Astrocyte (in vitro differentiated cells and primary cell): ENCODE data around the gene RCAN2. TPM values are rescaled to one million over a fixed set of nuclear protein-coding genes. Genes with fewer than 3 reads are reported as not detected.

Source experiments
- DNase-seq: peaks from one replicate; pipeline ENCODE4 v3.0.0-alpha.2; 2010; ENCODE audit warnings: low read depth
- FAIRE-seq: peaks from 2 replicates; lab custom pipeline; 2011; peaks lifted over from hg19 to GRCh38; lab: Jason Lieb, UNC
- H2AFZ ChIP-seq: 2 replicates; pipeline ENCODE4 v1.6.0; 2012; ENCODE audit warnings: low read depth, low read length, inconsistent platforms
- H3K27ac ChIP-seq: 2 replicates; pipeline ENCODE4 v1.5.1; 2011; ENCODE audit warnings: low read depth, low read length, inconsistent platforms
- H3K27me3 ChIP-seq: 2 replicates; pipeline ENCODE4 v1.6.0; 2011; ENCODE audit warnings: low read length, inconsistent platforms; ENCODE audit not compliant: insufficient read depth
- H3K36me3 ChIP-seq: 2 replicates; pipeline ENCODE4 v1.5.1; 2011; ENCODE audit warnings: low read length, inconsistent platforms; ENCODE audit not compliant: insufficient read depth
- H3K4me1 ChIP-seq: 2 replicates; pipeline ENCODE4 v1.5.1; 2011; ENCODE audit warnings: low read length, inconsistent platforms; ENCODE audit not compliant: insufficient read depth
- H3K4me2 ChIP-seq: 2 replicates; pipeline ENCODE4 v1.6.0; 2012; ENCODE audit warnings: low read length, inconsistent platforms
- H3K4me3 ChIP-seq: 2 replicates; pipeline ENCODE4 v1.5.1; 2011; ENCODE audit warnings: low read depth, mild to moderate bottlenecking, low read length, inconsistent platforms; ENCODE audit not compliant: insufficient read depth
- H3K79me2 ChIP-seq: 2 replicates; pipeline ENCODE4 v1.6.0; 2012; ENCODE audit warnings: mild to moderate bottlenecking, low read length, inconsistent platforms; ENCODE audit not compliant: insufficient read depth
- H3K9ac ChIP-seq: 2 replicates; pipeline ENCODE4 v1.6.0; 2012; ENCODE audit warnings: mild to moderate bottlenecking, low read length, inconsistent platforms
- H3K9me3 ChIP-seq: 2 replicates; pipeline ENCODE4 v1.5.1; 2012; ENCODE audit warnings: low read depth, mild to moderate bottlenecking, low read length, inconsistent platforms; ENCODE audit not compliant: insufficient read depth
- H4K20me1 ChIP-seq: 2 replicates; pipeline ENCODE4 v1.6.0; 2012; ENCODE audit warnings: low read length, inconsistent platforms; ENCODE audit not compliant: insufficient read depth
- H3K27ac Mint-ChIP-seq: one replicate; pipeline ENCODE4 v1.8.0; 2021; ENCODE audit warnings: mild to moderate bottlenecking, mixed read lengths; ENCODE audit not compliant: unreplicated experiment
- H3K27me3 Mint-ChIP-seq: one replicate; pipeline ENCODE4 v1.8.0; 2021; ENCODE audit warnings: low read depth, mixed read lengths; ENCODE audit not compliant: unreplicated experiment
- H3K36me3 Mint-ChIP-seq: one replicate; pipeline ENCODE4 v1.8.0; 2021; ENCODE audit warnings: low read depth, mixed read lengths; ENCODE audit not compliant: unreplicated experiment
- H3K4me1 Mint-ChIP-seq: one replicate; pipeline ENCODE4 v1.8.0; 2021; ENCODE audit warnings: low read depth, mixed read lengths; ENCODE audit not compliant: unreplicated experiment
- H3K4me3 Mint-ChIP-seq: one replicate; pipeline ENCODE4 v1.8.0; 2021; ENCODE audit warnings: mild to moderate bottlenecking, moderate library complexity, mixed read lengths; ENCODE audit not compliant: unreplicated experiment
- H3K9me3 Mint-ChIP-seq: one replicate; pipeline ENCODE4 v1.8.0; 2021; ENCODE audit warnings: mild to moderate bottlenecking, mixed read lengths; ENCODE audit not compliant: unreplicated experiment
- CTCF ChIP-seq: IDR thresholded peaks from 2 replicates; pipeline ENCODE4 v1.5.1; 2011; ENCODE audit warnings: low read depth, mild to moderate bottlenecking, inconsistent platforms, low read length, moderate library complexity; ENCODE audit not compliant: insufficient read depth
- EZH2 ChIP-seq: IDR thresholded peaks from 2 replicates; pipeline ENCODE4 v1.6.1; 2012; ENCODE audit warnings: mild to moderate bottlenecking, low read length, inconsistent platforms; ENCODE audit not compliant: insufficient read depth
- total RNA-seq: library from RNA; stranded (reverse); gene quantifications from 2 replicates; pipeline ENCODE4 v1.2.1, GENCODE V29; 2021

RCAN2 gene
- total RNA-seq, 1 donor from 2014 or later = 10.6 TPM

GRCh38 chr6:46234156-46234556 is 257.1 kb downstream of the RCAN2 start:
- DNase-seq (no peak), FAIRE-seq (no peak)
- Histone ChIP-seq H3K27me3 (no peaks in the 10 kb centered on the region), H4K20me1 (no peaks in the 10 kb centered on the region), H3K36me3 (no peaks in the 10 kb centered on the region), H3K79me2 (no peaks in the 10 kb centered on the region), H3K4me2 (no peak overlapping the region), H3K9me3 (no peaks in the 10 kb centered on the region), H3K27ac (no peak overlapping the region), H3K4me3 (no peak overlapping the region), H2AFZ (no peak overlapping the region), H3K4me1 (no peaks in the 10 kb centered on the region), H3K9ac (no peak overlapping the region)
- H3K9me3 Mint-ChIP-seq = peaks cover 3% of the 10 kb centered on the region
- H3K27ac Mint-ChIP-seq = no peak overlapping the region
- TF ChIP-seq EZH2 = no peak
- TF ChIP-seq CTCF = no peak
- peaks cover 12% of the 10 kb centered on the region for H3K36me3 Mint-ChIP-seq
- no peaks in the 10 kb centered on the region for H3K4me1 Mint-ChIP-seq
- H3K4me3 Mint-ChIP-seq = no peak overlapping the region
- H3K27me3 Mint-ChIP-seq = no peaks in the 10 kb centered on the region

- no peak for FAIRE-seq
- Mint-ChIP-seq H3K4me3 (no peak overlapping the region), H3K9me3 (peaks cover 6% of the 10 kb centered on the region)
Observed at GRCh38 chr6:46233129-46233528, 258.1 kb downstream of the RCAN2 start.

More at GRCh38 chr6:46233129-46233528, 258.1 kb downstream of the RCAN2 start:
- Mint-ChIP-seq H3K27me3 (no peaks in the 10 kb centered on the region), H3K27ac (no peak overlapping the region), H3K4me1 (no peaks in the 10 kb centered on the region), H3K36me3 (peaks cover 12% of the 10 kb centered on the region)
- H4K20me1 ChIP-seq = no peaks in the 10 kb centered on the region
- H3K4me2 ChIP-seq = no peak overlapping the region
- DNase-seq = no peak
- H3K9me3 ChIP-seq = no peaks in the 10 kb centered on the region
- H3K4me1 ChIP-seq = no peaks in the 10 kb centered on the region
- no peaks in the 10 kb centered on the region for H3K27me3 ChIP-seq
- H3K79me2 ChIP-seq = no peaks in the 10 kb centered on the region
- no peaks in the 10 kb centered on the region for H3K36me3 ChIP-seq
- no peak overlapping the region for H2AFZ ChIP-seq
- H3K4me3 ChIP-seq = no peak overlapping the region
- TF ChIP-seq EZH2 (no peak), CTCF (no peak)
- H3K9ac ChIP-seq = no peak overlapping the region
- no peak overlapping the region for H3K27ac ChIP-seq
